GM10266 (cell line): Measurements from ENCODE around the gene ZFP14.
"Not testable (repeated sequence)": the region's sequence is repeated elsewhere in the genome, so short reads cannot be mapped to it uniquely, and the experiment has no call there.

Experiments used
- DNase-seq: peaks from one replicate; pipeline ENCODE4 v3.0.0; 2012; ENCODE audit errors: extremely low spot score
- TF ChIP-seq, protein P1 (sequence below): IDR thresholded peaks from 2 replicates; pipeline ENCODE4 v1.5.1; 2012; ENCODE audit warnings: mild to moderate bottlenecking, low read depth; ENCODE audit not compliant: control insufficient read depth, insufficient read depth; ENCODE audit errors: missing control alignments

The ZFP14 gene

DNA sequence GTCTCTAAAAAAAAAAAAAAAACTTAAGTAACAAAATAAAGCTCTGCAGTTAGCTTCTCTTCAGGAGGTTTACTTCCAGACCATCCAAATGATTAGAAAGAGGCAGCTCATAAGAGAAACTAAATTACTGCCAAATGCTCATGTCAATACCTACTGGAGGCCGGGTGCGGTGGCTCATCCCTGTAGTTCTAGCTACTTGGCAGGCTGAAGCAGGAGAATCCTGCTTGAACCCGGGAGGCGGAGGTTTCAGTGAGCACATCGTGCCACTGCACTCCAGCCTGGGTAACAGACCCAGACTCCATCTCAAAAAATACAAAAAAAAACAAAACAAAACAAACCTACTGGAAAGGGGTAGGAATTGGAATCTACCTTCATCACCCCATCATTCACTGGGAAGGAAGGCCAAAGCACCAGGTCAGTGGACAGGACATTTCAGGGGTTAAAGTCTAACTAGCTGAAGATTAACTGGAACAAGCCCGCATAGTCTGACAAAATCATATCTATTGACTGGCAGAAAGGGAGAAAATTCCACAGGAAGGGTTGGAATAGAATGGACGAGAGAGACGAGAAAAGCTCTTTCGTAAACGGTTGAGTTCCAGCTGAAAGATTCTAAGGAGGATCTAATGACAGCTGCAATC lies 1.3 kb downstream of the ZFP14 start:
- TF ChIP-seq, protein P1, sequence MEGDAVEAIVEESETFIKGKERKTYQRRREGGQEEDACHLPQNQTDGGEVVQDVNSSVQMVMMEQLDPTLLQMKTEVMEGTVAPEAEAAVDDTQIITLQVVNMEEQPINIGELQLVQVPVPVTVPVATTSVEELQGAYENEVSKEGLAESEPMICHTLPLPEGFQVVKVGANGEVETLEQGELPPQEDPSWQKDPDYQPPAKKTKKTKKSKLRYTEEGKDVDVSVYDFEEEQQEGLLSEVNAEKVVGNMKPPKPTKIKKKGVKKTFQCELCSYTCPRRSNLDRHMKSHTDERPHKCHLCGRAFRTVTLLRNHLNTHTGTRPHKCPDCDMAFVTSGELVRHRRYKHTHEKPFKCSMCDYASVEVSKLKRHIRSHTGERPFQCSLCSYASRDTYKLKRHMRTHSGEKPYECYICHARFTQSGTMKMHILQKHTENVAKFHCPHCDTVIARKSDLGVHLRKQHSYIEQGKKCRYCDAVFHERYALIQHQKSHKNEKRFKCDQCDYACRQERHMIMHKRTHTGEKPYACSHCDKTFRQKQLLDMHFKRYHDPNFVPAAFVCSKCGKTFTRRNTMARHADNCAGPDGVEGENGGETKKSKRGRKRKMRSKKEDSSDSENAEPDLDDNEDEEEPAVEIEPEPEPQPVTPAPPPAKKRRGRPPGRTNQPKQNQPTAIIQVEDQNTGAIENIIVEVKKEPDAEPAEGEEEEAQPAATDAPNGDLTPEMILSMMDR: no peak
- DNase-seq: no peak

DNA sequence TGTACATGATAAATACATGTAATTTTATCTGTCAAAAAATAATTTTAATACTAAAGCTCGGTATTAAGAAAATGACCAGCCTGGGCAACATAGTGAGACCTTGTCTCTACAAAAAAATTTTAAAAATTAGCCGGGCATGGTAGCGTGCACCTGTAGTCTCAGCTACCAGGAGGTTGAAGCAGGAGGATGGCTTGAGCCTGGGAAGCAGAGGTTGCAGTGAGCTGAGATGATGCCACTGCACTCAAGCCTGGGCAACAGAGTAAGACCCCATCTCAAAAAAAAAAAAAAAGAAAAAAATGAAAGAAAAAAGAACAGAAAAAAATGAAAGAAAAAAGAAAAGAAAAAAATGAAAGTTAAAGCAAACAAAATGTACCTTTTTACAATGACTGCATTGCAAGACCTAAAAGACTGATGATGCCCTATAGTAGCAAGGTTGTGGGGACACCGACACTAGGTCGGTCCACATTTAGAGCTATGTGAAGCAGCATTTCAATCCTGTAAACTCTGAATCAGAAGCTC lies 5.3 kb downstream of the ZFP14 start:
- TF ChIP-seq, protein P1: no peak

DNA sequence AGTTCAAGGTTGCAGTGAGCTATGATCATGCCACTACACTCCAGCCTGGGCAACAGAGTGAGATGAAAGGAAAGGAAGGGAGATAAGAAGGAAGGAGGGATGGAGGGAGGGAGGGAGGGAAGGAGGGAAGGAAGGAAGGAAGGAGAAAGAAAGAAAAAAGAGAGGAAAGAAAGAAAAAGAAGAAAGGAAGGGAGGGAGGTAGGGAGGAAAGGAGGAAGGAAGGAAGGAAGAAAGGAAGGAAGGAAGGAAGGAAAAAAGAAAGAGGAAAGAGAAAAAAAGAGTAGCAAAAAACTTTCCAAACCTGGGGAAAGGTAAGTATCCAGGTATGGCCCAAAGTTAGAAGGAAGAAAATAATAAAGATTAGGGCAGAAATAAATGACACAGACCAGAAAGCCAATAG lies 7.1 kb downstream of the ZFP14 start:
- TF ChIP-seq, protein P1: no peak
- no peak for DNase-seq

More for the DNA sequence above, 5.3 kb downstream of the ZFP14 start:
- DNase-seq: no peak

DNA sequence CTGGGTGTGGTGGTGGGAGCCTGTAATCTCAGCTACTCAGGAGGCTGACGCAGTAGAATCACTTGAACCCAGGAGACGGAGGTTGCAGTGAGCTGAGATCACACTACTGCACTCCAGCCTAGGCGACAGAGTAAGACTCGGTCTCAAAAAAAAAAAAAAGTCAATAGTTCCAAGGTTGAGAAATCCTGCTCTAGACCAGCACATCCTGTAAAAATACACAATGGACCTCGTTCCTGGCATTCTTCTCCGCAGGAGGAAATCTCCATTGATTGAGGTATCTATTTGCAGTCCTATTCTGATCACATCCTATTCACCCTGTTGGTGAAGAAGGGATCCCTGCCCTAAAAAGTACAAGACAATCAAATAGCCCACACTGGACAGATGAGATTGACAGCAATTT lies 15.2 kb downstream of the ZFP14 start:
- DNase-seq: no peak
- TF ChIP-seq, protein P1: no peak

DNA sequence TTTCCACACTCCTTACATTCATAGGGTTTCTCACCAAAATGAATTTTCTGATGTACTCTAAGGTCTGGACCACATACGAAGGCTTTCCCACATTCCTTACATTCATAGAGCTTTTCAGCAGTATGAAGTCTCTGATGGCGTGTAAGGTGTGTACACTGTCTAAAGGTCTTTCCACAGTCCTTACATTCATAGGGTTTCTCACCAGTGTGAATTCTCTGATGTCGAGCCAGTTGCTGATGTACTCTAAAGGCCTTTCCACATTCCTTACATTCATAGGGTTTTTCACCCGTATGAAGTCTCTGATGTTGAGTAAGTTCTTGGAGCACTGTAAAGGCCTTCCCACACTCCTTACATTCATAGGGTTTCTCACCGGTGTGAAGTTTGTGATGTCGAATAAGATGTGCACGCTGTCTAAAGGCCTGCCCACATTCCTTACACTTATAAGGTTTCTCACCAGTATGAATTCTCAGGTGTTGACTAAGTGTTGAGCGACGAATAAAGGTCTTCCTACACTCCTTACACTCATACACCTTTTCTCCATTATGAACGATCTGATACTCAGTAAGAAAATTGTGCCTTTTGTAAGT lies 38.1 kb downstream of the ZFP14 start:
- DNase-seq: no peak
- TF ChIP-seq, protein P1: no peak

DNA sequence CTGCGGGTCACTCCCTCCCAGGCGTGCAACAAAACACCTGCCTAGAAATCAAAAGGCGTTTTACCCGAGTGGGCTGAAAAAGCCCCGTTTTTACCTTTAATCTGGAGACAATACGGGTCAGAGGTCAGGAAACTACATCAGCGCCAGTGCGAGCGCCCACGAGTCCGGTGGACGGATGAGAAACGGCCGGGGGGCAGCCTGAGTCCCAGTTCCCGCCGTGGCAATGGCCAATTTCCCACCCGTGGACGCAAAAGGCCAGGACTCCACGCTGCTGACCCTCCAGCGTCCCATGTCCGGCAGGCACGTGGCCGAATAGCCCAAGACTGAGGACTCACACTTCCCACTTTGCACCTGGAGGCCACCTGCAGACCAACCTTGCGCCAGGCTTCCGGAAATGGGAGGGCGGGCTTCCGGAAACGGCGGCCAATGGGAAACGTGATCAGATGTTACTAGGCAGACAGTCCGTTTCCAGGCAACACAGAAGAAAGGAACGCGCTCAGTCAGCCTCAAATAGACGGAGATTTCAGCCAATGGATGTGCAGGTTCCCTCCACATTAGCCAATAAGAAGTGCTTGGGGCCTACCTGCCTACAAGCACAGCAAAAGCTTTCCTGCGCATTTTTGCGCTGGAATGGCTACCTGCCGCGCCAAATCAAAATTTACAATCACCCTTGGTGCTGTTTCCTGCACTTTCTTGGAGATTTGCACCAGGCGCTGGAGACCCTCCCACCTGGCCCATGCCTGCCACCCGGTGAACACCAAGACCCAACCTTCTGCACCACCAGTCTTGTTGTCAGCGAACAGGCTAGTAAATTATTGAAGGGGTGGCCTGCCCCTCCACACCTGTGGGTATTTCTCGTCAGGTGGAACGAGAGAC lies 47.4 kb downstream of the ZFP14 start:
- TF ChIP-seq, protein P1: no peak
- DNase-seq: peak; percentile 78

DNA sequence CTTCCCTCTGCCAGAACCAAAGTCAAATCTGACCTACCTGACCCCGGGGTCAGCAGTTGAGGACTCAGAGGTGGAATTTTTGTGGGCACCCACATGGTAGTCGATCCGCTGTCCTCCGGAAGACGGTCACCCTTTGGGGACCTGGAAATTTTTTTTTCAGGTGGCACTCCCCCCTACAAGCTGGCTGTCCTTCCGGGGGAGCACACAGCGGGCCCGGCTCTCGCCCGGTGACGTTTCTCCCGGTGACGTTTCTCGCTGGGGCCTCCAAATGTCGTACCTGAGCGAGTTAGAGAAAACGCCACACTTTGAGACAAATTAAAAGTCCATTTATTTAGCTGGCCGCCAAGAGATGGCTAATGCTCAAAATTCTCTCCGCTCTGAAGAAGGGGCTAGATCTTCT lies 48.8 kb downstream of the ZFP14 start:
- DNase-seq: no peak
- TF ChIP-seq, protein P1: no peak

DNA sequence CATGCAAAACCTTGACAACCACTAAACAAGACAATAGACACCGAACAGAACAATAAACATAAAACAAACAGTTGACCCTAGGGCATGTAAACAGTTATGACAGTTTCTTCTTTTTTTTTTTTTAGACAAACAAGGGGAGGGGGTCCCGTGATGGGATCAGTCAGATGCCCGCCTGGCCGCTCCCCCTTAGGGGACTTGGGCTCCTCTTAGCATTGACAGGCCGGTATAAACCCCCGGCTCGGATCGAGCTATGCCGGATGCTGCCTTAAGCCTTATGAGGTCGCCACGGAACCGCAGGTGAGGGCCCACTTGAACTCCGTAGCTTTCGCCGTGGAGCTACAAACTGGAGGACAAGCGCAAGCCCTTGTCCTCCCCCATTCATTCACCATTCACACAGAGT lies 49.5 kb downstream of the ZFP14 start:
- not testable (repeated sequence) for DNase-seq

DNA sequence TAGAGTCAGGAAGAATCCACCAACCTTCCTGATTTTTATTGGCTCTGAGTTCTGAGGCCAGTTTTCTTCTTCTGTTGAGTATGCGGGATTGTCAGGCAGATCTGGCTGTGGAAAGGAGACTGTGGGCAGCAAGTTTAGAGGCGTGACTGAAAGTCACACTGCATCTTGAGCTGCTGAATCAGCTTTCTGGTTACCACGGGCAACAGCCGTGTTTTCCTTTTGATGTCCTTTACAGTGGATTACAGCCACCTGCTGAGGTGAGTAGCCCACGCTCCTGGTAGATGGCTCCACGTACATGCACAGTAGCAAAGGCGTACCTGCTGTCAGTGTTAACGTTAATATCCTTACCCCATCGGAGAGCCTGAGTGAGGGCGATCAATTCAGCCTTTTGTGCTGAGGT lies 52.4 kb downstream of the ZFP14 start:
- not testable (repeated sequence) for DNase-seq

DNA sequence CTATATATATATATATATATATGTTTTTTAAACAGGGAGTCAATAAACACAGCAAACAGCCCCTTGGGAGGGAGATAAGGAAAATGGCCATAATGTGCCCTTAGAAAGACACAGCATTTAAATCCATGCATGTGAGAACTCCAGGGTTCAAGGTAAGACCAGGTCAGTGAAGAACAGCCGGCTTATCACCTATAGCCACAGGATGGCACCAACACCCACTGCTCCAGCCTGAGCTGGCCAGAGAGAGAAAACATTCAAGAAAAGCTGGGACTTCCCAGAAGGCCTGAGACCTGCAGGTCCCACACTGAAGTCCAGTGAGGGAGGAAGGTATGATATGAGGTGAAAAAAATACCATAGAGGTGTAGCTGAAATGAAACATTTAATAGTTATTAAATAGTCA lies 63.8 kb downstream of the ZFP14 start:
- DNase-seq: not testable (repeated sequence)

DNA sequence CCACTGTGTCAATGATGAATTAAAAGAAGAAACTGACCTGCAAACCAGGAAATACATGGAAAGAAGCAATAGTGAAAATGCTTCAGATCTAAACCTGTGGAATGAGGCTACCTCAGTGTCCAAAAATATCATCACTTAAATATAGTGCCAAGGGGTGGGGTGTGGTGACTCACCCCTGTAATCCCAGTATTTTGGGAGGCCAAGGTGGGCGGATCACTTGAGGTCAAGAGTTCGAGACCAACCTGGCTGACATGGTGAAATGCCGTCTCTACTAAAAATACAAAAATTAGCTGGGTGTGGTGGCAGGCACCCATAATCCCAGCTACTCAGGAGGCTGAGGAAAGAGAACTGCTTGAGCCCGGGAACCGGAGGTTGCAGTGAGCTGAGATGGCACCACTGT lies 64.9 kb downstream of the ZFP14 start:
- not testable (repeated sequence) for DNase-seq
